HEK293T (cell line): ENCODE results near the gene ARHGAP25.

Experiments
- FOXK2 ChIP-seq: fragments of 450-650 bp; IDR thresholded peaks from 2 replicates; pipeline ENCODE4 v1.6.1; 2016; ENCODE audit warnings: mild to moderate bottlenecking
- FOXM1 ChIP-seq: fragments of 450-650 bp; IDR thresholded peaks from 2 replicates; pipeline ENCODE4 v1.6.1; 2017; ENCODE audit warnings: mild to moderate bottlenecking, borderline replicate concordance
- LEF1 ChIP-seq: fragments of 450-650 bp; IDR thresholded peaks from 2 replicates; pipeline ENCODE4 v1.6.1; 2017; ENCODE audit warnings: mild to moderate bottlenecking, borderline replicate concordance
- SP1 ChIP-seq: fragments of 450-650 bp; IDR thresholded peaks from 2 replicates; pipeline ENCODE4 v1.6.1; 2017

- TF ChIP-seq SP1, result no peak
- TF ChIP-seq LEF1, result no peak
- no peak for TF ChIP-seq FOXM1
- TF ChIP-seq FOXK2, result no peak
Measured at GRCh38 chr2:68757081-68757480, 22.5 kb downstream of the ARHGAP25 start.
